ENCODE measurements around the gene SLC25A24. TPM values are rescaled to one million over a fixed set of nuclear protein-coding genes. Genes with fewer than 3 reads are reported as not detected.
"Not testable (repeated sequence)": the region's sequence is repeated elsewhere in the genome, so short reads cannot be mapped to it uniquely, and the experiment has no call there.

SLC25A24 gene
- total and polyA plus RNA-seq, 3 donors from 2014 or later, result 9.8 to 15.5 (median 12.3) TPM

- no peaks in the 10 kb centered on the region for H3K4me1 ChIP-seq
- H3K9me3 ChIP-seq, result no peaks in the 10 kb centered on the region
- intact Hi-C loops (cut with DNase I; ENCODE audit: low total_unique reads), result no loop called here
- no peaks in the 10 kb centered on the region for H3K27me3 ChIP-seq
- no peaks in the 10 kb centered on the region for H3K36me3 ChIP-seq (ENCODE audit: low read depth, missing control alignments)
- DNase-seq, result no peak
- H3K4me3 ChIP-seq, result no peak overlapping the region
- 69 to 73% methylated on average over 11 of the region's 11 CpGs for WGBS, 2 donors
- H3K27ac ChIP-seq, result no peak overlapping the region
- no peak for TF ChIP-seq CTCF (IDR thresholded peaks at IDR 0.05)
- no peak for TF ChIP-seq POLR2A (IDR thresholded peaks at IDR 0.05)
These were observed 8.7 kb upstream of the SLC25A24 start for GRCh38 chr1:108208724-108209446.

- H3K27me3 ChIP-seq; H3K4me1 ChIP-seq; intact Hi-C loops (cut with DNase I; ENCODE audit: low total_unique reads); H3K4me3 ChIP-seq; H3K27ac ChIP-seq; DNase-seq; H3K9me3 ChIP-seq; H3K36me3 ChIP-seq (ENCODE audit: low read depth, missing control alignments): not testable (repeated sequence)
- 81 to 91% methylated on average over 3 of the region's 3 CpGs for WGBS, 2 donors
These were observed 3.4 kb upstream of the SLC25A24 start for GRCh38 chr1:108203582-108203981.

GRCh38 chr1:108201687-108202086, 1.5 kb upstream of the SLC25A24 start:
- intact Hi-C loops (cut with DNase I; ENCODE audit: low total_unique reads), result no loop called here
- WGBS, 2 donors, result 47 to 50% methylated on average over 5 of the region's 5 CpGs
- Histone ChIP-seq H3K36me3 (ENCODE audit: low read depth, missing control alignments) (no peaks in the 10 kb centered on the region), H3K9me3 (no peaks in the 10 kb centered on the region), H3K4me1 (no peaks in the 10 kb centered on the region), H3K27me3 (no peaks in the 10 kb centered on the region), H3K4me3 (no peak overlapping the region), H3K27ac (peak overlapping the region in 1 of 2 donors; percentile 93)
- TF ChIP-seq POLR2A (IDR thresholded peaks at IDR 0.05) (no peak), CTCF (IDR thresholded peaks at IDR 0.05) (no peak)
- no peak for DNase-seq

GRCh38 chr1:108200687-108201051, 526 bp upstream of the SLC25A24 start:
- peak; percentile 65 for DNase-seq

GRCh38 chr1:108199201-108199691, 897 bp downstream of the SLC25A24 start:
- Histone ChIP-seq H3K9me3 (no peaks in the 10 kb centered on the region), H3K4me1 (no peaks in the 10 kb centered on the region), H3K27me3 (no peaks in the 10 kb centered on the region), H3K4me3 (peak overlapping the region; percentile 88 to 95), H3K36me3 (ENCODE audit: low read depth, missing control alignments) (no peaks in the 10 kb centered on the region), H3K27ac (peak overlapping the region; percentile 89 to 93)
- intact Hi-C loops (cut with DNase I; ENCODE audit: low total_unique reads), result no loop called here
- no peak for TF ChIP-seq POLR2A (IDR thresholded peaks at IDR 0.05)
- no peak for TF ChIP-seq CTCF (IDR thresholded peaks at IDR 0.05)
- whole genome bisulfite sequencing, 2 donors, result 8 to 11% methylated on average over 9 of the region's 9 CpGs
- DNase-seq, result peak; percentile 22

More at GRCh38 chr1:108200687-108201051, 526 bp upstream of the SLC25A24 start:
- Histone ChIP-seq H3K9me3 (no peaks in the 10 kb centered on the region), H3K36me3 (ENCODE audit: low read depth, missing control alignments) (no peaks in the 10 kb centered on the region), H3K4me1 (no peaks in the 10 kb centered on the region), H3K4me3 (peak overlapping the region; percentile 88 to 95), H3K27me3 (no peaks in the 10 kb centered on the region), H3K27ac (peak overlapping the region; percentile 64 to 93)
- intact Hi-C loops (cut with DNase I; ENCODE audit: low total_unique reads), result no loop called here
- 1 to 2% methylated on average over 10 of the region's 10 CpGs for WGBS, 2 donors
- TF ChIP-seq CTCF (IDR thresholded peaks at IDR 0.05) (no peak), POLR2A (IDR thresholded peaks at IDR 0.05) (no peak)
